PC-3 (cell line): Measurements from ENCODE around the gene FECH. TPM values are rescaled to one million over a fixed set of nuclear protein-coding genes. Genes with fewer than 3 reads are reported as not detected.

Source experiments
- ATAC-seq: fragments of 200-7000 bp; cut with Tn5 transposase; 2 replicates; pipeline ENCODE4 v1.9.1; 2020; ENCODE audit warnings: mild to moderate bottlenecking, moderate library complexity
- BruUV-seq: library from RNA; stranded (reverse); fragments of 400-500 nt; replicated peaks from 2 replicates; lab custom pipeline; 2021; lab: Mats Ljungman, UMichigan
- CTCF ChIA-PET: fragments of 300-600 bp; sonication (Branson Sonifier 250); formaldehyde crosslinking; loops from one replicate; lab custom pipeline; 2022; ENCODE audit warnings: antibody characterized with exemption; lab: Charles Lee
- POLR2A ChIA-PET: fragments of 300-600 bp; sonication (Branson Sonifier 250); formaldehyde crosslinking; loops from one replicate; lab custom pipeline; 2022; ENCODE audit warnings: antibody characterized with exemption; ENCODE audit not compliant: unreplicated experiment; lab: Charles Lee
- DNase-seq: peaks from one replicate; pipeline ENCODE4 v3.0.0-alpha.2; 2015
- H2AFZ ChIP-seq: fragments of 300-600 bp; sonication (generic); 2 replicates; pipeline ENCODE4 v1.6.0; 2016; ENCODE audit warnings: antibody characterized with exemption, low read length
- H3F3A ChIP-seq: fragments of 300-600 bp; sonication (generic); one replicate; pipeline ENCODE4 v1.6.0; 2017; ENCODE audit warnings: antibody characterized with exemption, low read length, control low read depth, mild to moderate bottlenecking; ENCODE audit not compliant: unreplicated experiment
- H3K27ac ChIP-seq: fragments of 300-600 bp; sonication (generic); 2 replicates; pipeline ENCODE4 v1.5.1; 2016; ENCODE audit warnings: mild to moderate bottlenecking, low read length
- H3K27me3 ChIP-seq: fragments of 300-600 bp; sonication (generic); 2 replicates; pipeline ENCODE4 v1.6.1; 2016; ENCODE audit warnings: low read length, mixed read lengths
- H3K36me3 ChIP-seq: fragments of 300-600 bp; sonication (generic); 2 replicates; pipeline ENCODE4 v1.6.1; 2016; ENCODE audit warnings: low read depth, mixed run types, low read length, mixed read lengths
- H3K4me1 ChIP-seq: fragments of 300-600 bp; sonication (generic); 2 replicates; pipeline ENCODE4 v1.5.1; 2016; ENCODE audit warnings: low read length; ENCODE audit not compliant: insufficient read depth
- H3K4me2 ChIP-seq: fragments of 300-600 bp; sonication (generic); 2 replicates; pipeline ENCODE4 v1.6.0; 2016; ENCODE audit warnings: low read length
- H3K4me3 ChIP-seq: fragments of 300-600 bp; sonication (generic); 2 replicates; pipeline ENCODE4 v1.5.1; 2016; ENCODE audit warnings: mild to moderate bottlenecking, low read length, mixed read lengths
- H3K79me2 ChIP-seq: fragments of 300-600 bp; sonication (generic); 2 replicates; pipeline ENCODE4 v1.6.1; 2017; ENCODE audit warnings: low read length, mixed read lengths
- H3K9ac ChIP-seq: fragments of 300-600 bp; sonication (generic); 2 replicates; pipeline ENCODE4 v1.6.0; 2016; ENCODE audit warnings: mild to moderate bottlenecking, low read length
- H3K9me2 ChIP-seq: fragments of 300-600 bp; sonication (generic); replicated peaks from 2 replicates; pipeline ENCODE4 v1.6.1; 2016; ENCODE audit warnings: mixed run types, low read length, mixed read lengths
- H3K9me3 ChIP-seq: fragments of 300-600 bp; sonication (generic); 2 replicates; pipeline ENCODE4 v1.6.1; 2016; ENCODE audit warnings: low read length, mixed read lengths
- H4K20me1 ChIP-seq: fragments of 300-600 bp; sonication (generic); 2 replicates; pipeline ENCODE4 v1.6.1; 2016; ENCODE audit warnings: low read length, mixed read lengths
- EZH2 ChIP-seq: fragments of 300-600 bp; sonication (generic); IDR thresholded peaks from one replicate; pipeline ENCODE4 v1.6.1; 2017; ENCODE audit warnings: antibody characterized with exemption, mild to moderate bottlenecking, low read length; ENCODE audit not compliant: unreplicated experiment
- EZH2phosphoT487 ChIP-seq: fragments of 300-600 bp; sonication (generic); IDR thresholded peaks from 2 replicates; pipeline ENCODE4 v1.6.1; 2018; ENCODE audit warnings: mild to moderate bottlenecking, antibody characterized with exemption, low read length, borderline replicate concordance
- intact Hi-C: fragments of 100-400 bp; cut with micrococcal nuclease; formaldehyde crosslinking; loops from 2 replicates; pipeline ENCODE4 v1.9.0; 2023
- total RNA-seq: library from RNA; depleted of rRNA; stranded (reverse); fragments of >200 nt; gene quantifications from 2 replicates; pipeline ENCODE4 v1.2.3, GENCODE V29; 2014
- TF ChIP-seq, protein P1 (sequence below): fragments of 300-600 bp; sonication (generic); conservative IDR thresholded peaks from 2 replicates; pipeline ENCODE4 v1.5.1; 2017; ENCODE audit warnings: antibody characterized with exemption, low read depth, mild to moderate bottlenecking, low read length

Gene FECH
- total RNA-seq, 1 experiment from 2014 or later = 136 TPM

DNA sequence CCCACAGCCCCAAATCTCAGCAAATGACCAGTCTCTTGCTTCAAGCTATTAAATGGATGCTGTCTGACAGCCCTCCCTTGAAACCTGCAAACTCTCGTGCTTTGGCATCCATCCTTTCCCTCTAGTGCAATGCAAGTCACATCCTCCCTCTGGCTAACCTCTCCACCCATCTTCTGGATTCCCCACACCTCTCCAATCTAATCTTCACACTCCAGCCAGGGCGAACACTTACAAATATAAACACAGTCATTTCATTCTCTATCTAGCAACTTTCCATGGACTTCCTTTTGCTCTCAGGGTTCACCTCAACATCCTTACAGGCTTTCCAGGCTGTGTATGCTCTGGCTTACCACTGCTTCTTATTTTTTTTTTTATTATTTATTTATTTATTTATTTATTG lies 45.2 kb upstream of the FECH start:
- TF ChIP-seq, protein P1, sequence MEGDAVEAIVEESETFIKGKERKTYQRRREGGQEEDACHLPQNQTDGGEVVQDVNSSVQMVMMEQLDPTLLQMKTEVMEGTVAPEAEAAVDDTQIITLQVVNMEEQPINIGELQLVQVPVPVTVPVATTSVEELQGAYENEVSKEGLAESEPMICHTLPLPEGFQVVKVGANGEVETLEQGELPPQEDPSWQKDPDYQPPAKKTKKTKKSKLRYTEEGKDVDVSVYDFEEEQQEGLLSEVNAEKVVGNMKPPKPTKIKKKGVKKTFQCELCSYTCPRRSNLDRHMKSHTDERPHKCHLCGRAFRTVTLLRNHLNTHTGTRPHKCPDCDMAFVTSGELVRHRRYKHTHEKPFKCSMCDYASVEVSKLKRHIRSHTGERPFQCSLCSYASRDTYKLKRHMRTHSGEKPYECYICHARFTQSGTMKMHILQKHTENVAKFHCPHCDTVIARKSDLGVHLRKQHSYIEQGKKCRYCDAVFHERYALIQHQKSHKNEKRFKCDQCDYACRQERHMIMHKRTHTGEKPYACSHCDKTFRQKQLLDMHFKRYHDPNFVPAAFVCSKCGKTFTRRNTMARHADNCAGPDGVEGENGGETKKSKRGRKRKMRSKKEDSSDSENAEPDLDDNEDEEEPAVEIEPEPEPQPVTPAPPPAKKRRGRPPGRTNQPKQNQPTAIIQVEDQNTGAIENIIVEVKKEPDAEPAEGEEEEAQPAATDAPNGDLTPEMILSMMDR = no peak
- no peak for TF ChIP-seq EZH2phosphoT487
- no peak for TF ChIP-seq EZH2
- Histone ChIP-seq H3K27me3 (no peaks in the 10 kb centered on the region), H4K20me1 (no peaks in the 10 kb centered on the region), H3K4me2 (no peak overlapping the region), H3K9me2 (no peaks in the 10 kb centered on the region), H3K4me3 (no peak overlapping the region), H3K9ac (no peak overlapping the region), H3K36me3 (no peaks in the 10 kb centered on the region), H2AFZ (no peak overlapping the region), H3K79me2 (no peaks in the 10 kb centered on the region), H3F3A (peaks cover 5% of the 10 kb centered on the region), H3K9me3 (no peaks in the 10 kb centered on the region), H3K27ac (no peak overlapping the region), H3K4me1 (peaks cover 28% of the 10 kb centered on the region)
- BruUV-seq = no TSS peak
- ChIA-PET CTCF (no interaction called here), POLR2A (no interaction called here)
- intact Hi-C loops = loop anchor here (10.0 kb wide), 1 partner anchor 493 kb away; no protein-coding TSS in a partner anchor
- DNase-seq (no peak), ATAC-seq (no peak)

DNA sequence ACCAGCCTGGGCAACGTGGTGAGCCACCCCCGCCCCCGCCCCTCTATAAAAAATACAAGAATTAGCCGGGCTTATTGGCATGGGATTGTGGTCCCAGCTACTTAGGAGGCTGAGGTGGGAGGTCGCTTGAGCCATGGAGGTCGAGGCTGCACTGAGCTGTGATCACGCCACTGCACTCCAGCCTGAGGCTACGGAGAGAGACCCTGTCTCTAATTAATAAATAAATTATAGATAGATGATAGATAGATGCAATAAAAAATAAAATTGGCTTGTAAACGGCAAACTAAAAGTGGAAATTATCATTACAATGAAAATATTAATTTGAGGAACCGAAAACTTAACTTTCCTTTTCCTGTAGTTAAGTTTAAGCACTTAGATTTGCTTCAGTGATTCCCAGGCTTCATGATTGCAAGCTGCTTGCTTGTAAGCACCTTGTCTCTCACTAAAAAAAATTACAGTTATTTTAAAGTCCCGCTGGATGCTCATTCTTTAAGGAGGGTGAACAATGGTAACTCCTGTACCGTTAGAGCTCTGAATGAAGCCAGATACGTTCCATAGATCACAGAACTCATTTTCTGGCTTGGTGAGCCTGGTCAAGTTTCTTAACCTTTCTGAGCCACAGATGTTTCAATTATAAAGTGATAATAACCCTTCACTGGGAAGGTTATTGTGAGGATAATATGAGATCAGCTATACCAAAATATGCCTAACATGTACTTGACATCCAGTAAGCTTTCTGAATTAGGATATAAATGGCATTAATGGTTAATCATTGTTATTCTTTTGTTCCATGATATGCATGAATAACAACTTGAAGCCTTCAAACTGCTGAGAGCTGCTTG lies 44.5 kb upstream of the FECH start:
- Histone ChIP-seq H2AFZ (peak overlapping the region; percentile 92), H3K27me3 (no peaks in the 10 kb centered on the region), H3K9ac (peak overlapping the region; percentile 73), H3K4me3 (peak overlapping the region; percentile 71), H3F3A (peaks cover 5% of the 10 kb centered on the region), H4K20me1 (no peaks in the 10 kb centered on the region), H3K79me2 (no peaks in the 10 kb centered on the region), H3K9me3 (no peaks in the 10 kb centered on the region), H3K9me2 (no peaks in the 10 kb centered on the region), H3K27ac (peak overlapping the region; percentile 63), H3K36me3 (no peaks in the 10 kb centered on the region), H3K4me2 (peak overlapping the region; percentile 87), H3K4me1 (peaks cover 22% of the 10 kb centered on the region)
- ChIA-PET CTCF (interaction anchor here (0.5 to 0.6 kb wide), 2 partner anchors 252 to 273 kb away, joined by 3 to 11 read pairs; no protein-coding TSS in a partner anchor), POLR2A (no interaction called here)
- ATAC-seq = no peak
- no peak for DNase-seq
- TF ChIP-seq EZH2 (no peak), EZH2phosphoT487 (no peak)
- BruUV-seq = no TSS peak
- intact Hi-C loops = loop anchor here (10.0 kb wide), 1 partner anchor 494 kb away; no protein-coding TSS in a partner anchor

DNA sequence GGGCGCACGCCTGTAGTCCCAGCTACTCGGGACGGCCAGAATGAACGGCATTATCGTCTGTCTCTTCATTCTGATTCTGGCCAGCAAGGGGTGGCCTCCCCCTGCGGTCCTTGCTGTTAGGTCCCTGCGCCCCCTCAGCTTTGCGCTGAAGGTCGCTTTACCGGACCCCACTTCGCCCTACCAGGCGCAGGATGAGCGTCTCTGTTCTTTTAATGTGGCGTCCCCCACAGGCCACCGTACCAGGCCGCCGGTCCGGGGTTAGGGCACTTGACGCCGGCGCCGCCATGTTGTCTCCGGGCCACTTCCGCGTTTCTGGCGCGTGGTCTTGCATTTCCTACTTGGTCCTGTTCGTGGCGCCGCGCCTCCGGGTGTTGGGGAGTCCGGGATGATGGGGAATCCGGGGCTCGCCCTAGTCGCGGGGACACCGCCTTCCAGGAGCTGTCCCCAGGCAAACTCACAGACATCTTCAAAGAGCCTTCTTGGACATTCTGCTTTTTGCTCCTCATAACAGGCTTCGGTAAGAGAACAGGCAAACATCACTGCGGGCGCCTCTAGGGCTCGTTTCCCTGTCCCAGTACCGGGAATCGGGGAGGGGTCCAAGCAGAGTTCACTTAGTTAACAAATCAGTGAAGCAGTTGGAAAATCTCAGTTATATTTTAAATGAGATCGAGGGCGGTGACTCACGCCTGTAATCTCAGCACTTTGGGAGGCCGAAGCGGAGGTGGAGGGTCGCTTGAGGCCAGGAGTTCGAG lies 43.7 kb upstream of the FECH start:
- ChIA-PET CTCF (interaction anchor here (0.6 kb wide), 1 partner anchor 274 kb away, joined by 3 read pairs; no protein-coding TSS in a partner anchor), POLR2A (no interaction called here)
- Histone ChIP-seq H3K36me3 (no peaks in the 10 kb centered on the region), H3K9me2 (no peaks in the 10 kb centered on the region), H3F3A (peaks cover under 1% of the 10 kb centered on the region), H4K20me1 (no peaks in the 10 kb centered on the region), H2AFZ (peak overlapping the region; percentile 92), H3K27me3 (no peaks in the 10 kb centered on the region), H3K4me3 (peak overlapping the region; percentile 71), H3K4me2 (peak overlapping the region; percentile 87), H3K79me2 (no peaks in the 10 kb centered on the region), H3K9me3 (no peaks in the 10 kb centered on the region), H3K4me1 (peaks cover 14% of the 10 kb centered on the region), H3K27ac (peak overlapping the region; percentile 63), H3K9ac (peak overlapping the region; percentile 73)
- peak; percentile 86 for ATAC-seq
- intact Hi-C loops = loop anchor here (10.0 kb wide), 1 partner anchor 495 kb away; no protein-coding TSS in a partner anchor
- BruUV-seq = TSS peak; percentile 91
- TF ChIP-seq EZH2phosphoT487 = no peak
- TF ChIP-seq, protein P1 = peak; percentile 77
- no peak for TF ChIP-seq EZH2
- DNase-seq = peak; percentile 88
